H9 (cell line): ENCODE measurements around the gene SEC16B. TPM values are rescaled to one million over a fixed set of nuclear protein-coding genes. Genes with fewer than 3 reads are reported as not detected.

Source experiments
- DNase-seq: peaks from one replicate; pipeline ENCODE4 v3.0.0-alpha.2; 2017
- H2AFZ ChIP-seq: one replicate; pipeline ENCODE4 v1.6.1; 2013; ENCODE audit warnings: mild to moderate bottlenecking, low read length, control low read depth, moderate library complexity
- H2AK5ac ChIP-seq: 2 replicates; pipeline ENCODE4 v1.6.1; 2013; ENCODE audit warnings: low read length, control low read depth, mixed read lengths; ENCODE audit not compliant: insufficient read length
- H2BK120ac ChIP-seq: one replicate; pipeline ENCODE4 v1.6.1; 2013; ENCODE audit warnings: low read depth, mild to moderate bottlenecking, low read length, control low read depth, inconsistent platforms; ENCODE audit not compliant: poor library complexity, severe bottlenecking
- H2BK12ac ChIP-seq: 2 replicates; pipeline ENCODE4 v1.6.1; 2013; ENCODE audit warnings: low read length, control low read depth, mixed read lengths, low read depth; ENCODE audit not compliant: insufficient read length
- H2BK15ac ChIP-seq: 2 replicates; pipeline ENCODE4 v1.6.1; 2013; ENCODE audit warnings: low read depth, low read length, control low read depth
- H2BK20ac ChIP-seq: one replicate; pipeline ENCODE4 v1.6.1; 2013; ENCODE audit warnings: low read depth, mild to moderate bottlenecking, low read length, control low read depth, inconsistent platforms; ENCODE audit not compliant: poor library complexity, severe bottlenecking
- H2BK5ac ChIP-seq: 2 replicates; pipeline ENCODE4 v1.6.1; 2013; ENCODE audit warnings: low read length, control low read depth, mixed read lengths; ENCODE audit not compliant: insufficient read length
- H3K14ac ChIP-seq: 2 replicates; pipeline ENCODE4 v1.6.1; 2013; ENCODE audit warnings: low read length, control low read depth; ENCODE audit not compliant: insufficient read depth
- H3K18ac ChIP-seq: 2 replicates; pipeline ENCODE4 v1.6.1; 2013; ENCODE audit warnings: low read depth, mild to moderate bottlenecking, mixed read lengths, low read length, control low read depth; ENCODE audit not compliant: insufficient read length
- H3K23ac ChIP-seq: 2 replicates; pipeline ENCODE4 v1.6.1; 2013; ENCODE audit warnings: low read length, control low read depth, mixed read lengths, low read depth; ENCODE audit not compliant: insufficient read length
- H3K23me2 ChIP-seq: 2 replicates; pipeline ENCODE4 v1.6.1; 2013; ENCODE audit warnings: low read depth, mild to moderate bottlenecking, mixed read lengths, low read length, control low read depth; ENCODE audit not compliant: insufficient read length, poor library complexity, severe bottlenecking
- H3K27ac ChIP-seq: 2 replicates; pipeline ENCODE4 v1.5.1; 2013; ENCODE audit warnings: low read length, control low read depth, mixed read lengths, low read depth; ENCODE audit not compliant: insufficient read length
- H3K27me3 ChIP-seq: 2 replicates; pipeline ENCODE4 v1.6.1; 2013; ENCODE audit warnings: low read length, control low read depth, inconsistent platforms; ENCODE audit not compliant: insufficient read depth
- H3K4ac ChIP-seq: 2 replicates; pipeline ENCODE4 v1.6.1; 2013; ENCODE audit warnings: low read depth, mild to moderate bottlenecking, control low read depth, inconsistent platforms, low read length, moderate library complexity
- H3K4me1 ChIP-seq: 2 replicates; pipeline ENCODE4 v1.6.1; 2013; ENCODE audit warnings: low read length, control low read depth, inconsistent platforms; ENCODE audit not compliant: insufficient read depth
- H3K4me2 ChIP-seq: 2 replicates; pipeline ENCODE4 v1.6.1; 2013; ENCODE audit warnings: low read length, control low read depth, mixed read lengths; ENCODE audit not compliant: insufficient read length, insufficient read depth
- H3K56ac ChIP-seq: 2 replicates; pipeline ENCODE4 v1.6.1; 2013; ENCODE audit warnings: low read depth, mild to moderate bottlenecking, mixed read lengths, low read length, control low read depth; ENCODE audit not compliant: insufficient read length
- H3K79me1 ChIP-seq: 2 replicates; pipeline ENCODE4 v1.6.1; 2013; ENCODE audit warnings: low read depth, mild to moderate bottlenecking, moderate library complexity, low read length, control low read depth, inconsistent platforms; ENCODE audit not compliant: insufficient read depth, poor library complexity, severe bottlenecking
- H3K79me2 ChIP-seq: 2 replicates; pipeline ENCODE4 v1.6.1; 2013; ENCODE audit warnings: low read length, control low read depth, inconsistent platforms; ENCODE audit not compliant: insufficient read depth
- H3K9ac ChIP-seq: 2 replicates; pipeline ENCODE4 v1.6.1; 2013; ENCODE audit warnings: low read length, control low read depth, mixed read lengths; ENCODE audit not compliant: insufficient read length; ENCODE audit errors: extremely low read depth
- H3K9me3 ChIP-seq: one replicate; pipeline ENCODE4 v1.6.1; 2013; ENCODE audit warnings: low read depth, low read length, inconsistent platforms; ENCODE audit not compliant: control insufficient read depth
- H3T11ph ChIP-seq: one replicate; pipeline ENCODE4 v1.6.1; 2013; ENCODE audit warnings: mild to moderate bottlenecking, low read length, control low read depth, inconsistent platforms
- H4K20me1 ChIP-seq: one replicate; pipeline ENCODE4 v1.6.1; 2013; ENCODE audit not compliant: control insufficient read depth, insufficient read length, insufficient read depth
- H4K5ac ChIP-seq: 2 replicates; pipeline ENCODE4 v1.6.1; 2013; ENCODE audit warnings: low read depth, mild to moderate bottlenecking, mixed read lengths, low read length, control low read depth; ENCODE audit not compliant: insufficient read length
- H4K8ac ChIP-seq: replicated peaks from 2 replicates; pipeline ENCODE4 v1.6.1; 2013; ENCODE audit warnings: low read length, control low read depth, mixed read lengths, low read depth; ENCODE audit not compliant: insufficient read length
- H4K91ac ChIP-seq: 2 replicates; pipeline ENCODE4 v1.6.1; 2013; ENCODE audit warnings: low read depth, mild to moderate bottlenecking, moderate library complexity, mixed read lengths, low read length, control low read depth; ENCODE audit not compliant: insufficient read length
- H3K27ac Mint-ChIP-seq, 3 experiments: 2 replicates in 2 of 3; 3 replicates in 1 of 3; pipeline ENCODE4 v1.8.0; 2020 to 2021; ENCODE audit warnings: mixed read lengths in 3 of 3, mild to moderate bottlenecking in 1 of 3, moderate library complexity in 1 of 3
- H3K27me3 Mint-ChIP-seq: 2 replicates; pipeline ENCODE4 v1.8.0; 2021; ENCODE audit warnings: low read depth, mild to moderate bottlenecking, moderate library complexity, mixed read lengths
- H3K36me3 Mint-ChIP-seq, 3 experiments: 2 replicates in 2 of 3; 3 replicates in 1 of 3; pipeline ENCODE4 v1.8.0; 2020 to 2021; ENCODE audit warnings: low read depth in 3 of 3, mixed read lengths in 3 of 3; ENCODE audit not compliant: insufficient read depth in 1 of 3
- H3K4me1 Mint-ChIP-seq, 2 experiments: 2 replicates each; pipeline ENCODE4 v1.8.0; 2020; ENCODE audit warnings: mixed read lengths in 2 of 2
- H3K4me3 Mint-ChIP-seq, 2 experiments: 2 replicates in 1 of 2; 3 replicates in 1 of 2; pipeline ENCODE4 v1.8.0; 2020 to 2021; ENCODE audit warnings: mild to moderate bottlenecking in 2 of 2, mixed read lengths in 2 of 2, moderate library complexity in 1 of 2
- H3K9me3 Mint-ChIP-seq, 2 experiments: 2 replicates in 1 of 2; 3 replicates in 1 of 2; pipeline ENCODE4 v1.8.0; 2020; ENCODE audit warnings: mild to moderate bottlenecking in 2 of 2, mixed read lengths in 2 of 2, moderate library complexity in 1 of 2
- WGBS: extraction: QIAGEN DNeasy Blood & Tissue Kit; methylation state at CpG from one replicate; pipeline ENCODE4 v1.1.7; 2013; ENCODE audit warnings: missing lambda C conversion rate, low lambda C conversion rate, mixed read lengths; ENCODE audit not compliant: insufficient read length; ENCODE audit errors: extremely low coverage; 5-methylcytosine and 5-hydroxymethylcytosine counted together
- total RNA-seq: library from RNA; stranded (reverse); gene quantifications from 2 replicates; pipeline ENCODE4 v1.2.1, GENCODE V29; 2021
- TF ChIP-seq, protein P1 (sequence below): fragments of 200-600 bp; sonication (generic); conservative IDR thresholded peaks from 3 replicates; pipeline ENCODE4 v1.8.0; 2021; ENCODE audit warnings: antibody characterized with exemption, mild to moderate bottlenecking

Gene SEC16B
- total RNA-seq, 1 experiment from 2014 or later: 0.83 TPM

DNA sequence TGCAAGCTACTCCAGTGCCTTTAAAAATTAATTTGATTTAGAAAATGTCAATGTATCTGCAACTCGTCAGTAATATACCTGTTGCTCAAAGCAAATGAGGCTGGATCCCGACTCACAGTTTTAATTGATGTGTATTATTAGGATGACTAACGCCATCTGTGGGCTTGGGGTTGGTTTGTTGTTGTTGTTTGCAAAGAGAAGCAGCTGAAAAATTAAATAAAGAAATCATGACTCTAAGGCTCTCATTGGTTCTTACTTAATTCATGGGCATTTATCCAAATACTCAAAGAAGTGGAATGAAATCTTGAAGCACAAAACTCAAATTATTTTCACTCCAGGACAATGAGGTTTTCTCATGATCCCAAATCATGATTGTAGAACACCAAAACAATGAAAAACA is 46.4 kb downstream of the SEC16B start:
- no peak overlapping the region for H4K91ac ChIP-seq
- no peak overlapping the region for H3K18ac ChIP-seq
- no peak overlapping the region for H2BK15ac ChIP-seq
- H3K23me2 ChIP-seq: no peaks in the 10 kb centered on the region
- H3K27ac Mint-ChIP-seq: no peak overlapping the region
- H2BK120ac ChIP-seq: no peak overlapping the region
- no peaks in the 10 kb centered on the region for H3K9me3 ChIP-seq
- no peaks in the 10 kb centered on the region for H3K79me2 ChIP-seq
- H3K36me3 Mint-ChIP-seq: no peaks in the 10 kb centered on the region; a peak in 1 of 7 replicates
- no peak overlapping the region for H3K27ac ChIP-seq
- no peak overlapping the region for H2BK20ac ChIP-seq
- H3K14ac ChIP-seq: no peak overlapping the region
- no peak overlapping the region for H2AK5ac ChIP-seq
- H3K4me1 ChIP-seq: no peaks in the 10 kb centered on the region
- no peak overlapping the region for H3K4me2 ChIP-seq
- H3K56ac ChIP-seq: no peak overlapping the region
- H3K9me3 Mint-ChIP-seq: no peaks in the 10 kb centered on the region
- no peak overlapping the region for H4K5ac ChIP-seq
- no peaks in the 10 kb centered on the region for H3K27me3 Mint-ChIP-seq
- no peak overlapping the region for H2AFZ ChIP-seq
- H3K79me1 ChIP-seq: no peaks in the 10 kb centered on the region
- no peak overlapping the region for H4K8ac ChIP-seq
- no peak overlapping the region for H3K9ac ChIP-seq
- no peak overlapping the region for H3K4me3 Mint-ChIP-seq
- H3T11ph ChIP-seq: no peak overlapping the region
- WGBS: no CpG with 5 or more reads among the region's 3 CpGs
- no peak overlapping the region for H2BK12ac ChIP-seq
- DNase-seq: no peak
- no peaks in the 10 kb centered on the region for H4K20me1 ChIP-seq
- TF ChIP-seq, protein P1, sequence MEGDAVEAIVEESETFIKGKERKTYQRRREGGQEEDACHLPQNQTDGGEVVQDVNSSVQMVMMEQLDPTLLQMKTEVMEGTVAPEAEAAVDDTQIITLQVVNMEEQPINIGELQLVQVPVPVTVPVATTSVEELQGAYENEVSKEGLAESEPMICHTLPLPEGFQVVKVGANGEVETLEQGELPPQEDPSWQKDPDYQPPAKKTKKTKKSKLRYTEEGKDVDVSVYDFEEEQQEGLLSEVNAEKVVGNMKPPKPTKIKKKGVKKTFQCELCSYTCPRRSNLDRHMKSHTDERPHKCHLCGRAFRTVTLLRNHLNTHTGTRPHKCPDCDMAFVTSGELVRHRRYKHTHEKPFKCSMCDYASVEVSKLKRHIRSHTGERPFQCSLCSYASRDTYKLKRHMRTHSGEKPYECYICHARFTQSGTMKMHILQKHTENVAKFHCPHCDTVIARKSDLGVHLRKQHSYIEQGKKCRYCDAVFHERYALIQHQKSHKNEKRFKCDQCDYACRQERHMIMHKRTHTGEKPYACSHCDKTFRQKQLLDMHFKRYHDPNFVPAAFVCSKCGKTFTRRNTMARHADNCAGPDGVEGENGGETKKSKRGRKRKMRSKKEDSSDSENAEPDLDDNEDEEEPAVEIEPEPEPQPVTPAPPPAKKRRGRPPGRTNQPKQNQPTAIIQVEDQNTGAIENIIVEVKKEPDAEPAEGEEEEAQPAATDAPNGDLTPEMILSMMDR: no peak
- no peak overlapping the region for H3K4ac ChIP-seq
- H3K23ac ChIP-seq: no peak overlapping the region
- no peaks in the 10 kb centered on the region for H3K27me3 ChIP-seq
- no peak overlapping the region for H2BK5ac ChIP-seq
- H3K4me1 Mint-ChIP-seq: peaks cover 15 to 24% of the 10 kb centered on the region in 2 experiments
